ENCODE results near the gene BBS12.

The BBS12 gene

GRCh38 chr4:122747883-122748282 is 15.4 kb downstream of the BBS12 start:
- no peak for DNase-seq (ENCODE audit: low read depth)
- H3K4me3 ChIP-seq (ENCODE audit: low read length): no peak overlapping the region
- TF ChIP-seq CTCF (conservative IDR thresholded peaks at IDR 0.05; ENCODE audit: low read depth, low read length): no peak

GRCh38 chr4:122749704-122750454 is 17.4 kb downstream of the BBS12 start:
- TF ChIP-seq CTCF (conservative IDR thresholded peaks at IDR 0.05; ENCODE audit: low read depth, low read length): no peak
- H3K4me3 ChIP-seq (ENCODE audit: low read length): no peak overlapping the region
- no peak for DNase-seq (ENCODE audit: low read depth)

GRCh38 chr4:122755675-122756074 is 23.2 kb downstream of the BBS12 start:
- no peak for DNase-seq (ENCODE audit: low read depth)
- no peak for TF ChIP-seq CTCF (conservative IDR thresholded peaks at IDR 0.05; ENCODE audit: low read depth, low read length)
- no peak overlapping the region for H3K4me3 ChIP-seq (ENCODE audit: low read length)

GRCh38 chr4:122758033-122758432 is 25.5 kb downstream of the BBS12 start:
- peak; percentile 61 for TF ChIP-seq CTCF (conservative IDR thresholded peaks at IDR 0.05; ENCODE audit: low read depth, low read length)
- peak; percentile 51 for DNase-seq (ENCODE audit: low read depth)
- no peak overlapping the region for H3K4me3 ChIP-seq (ENCODE audit: low read length)

DNA sequence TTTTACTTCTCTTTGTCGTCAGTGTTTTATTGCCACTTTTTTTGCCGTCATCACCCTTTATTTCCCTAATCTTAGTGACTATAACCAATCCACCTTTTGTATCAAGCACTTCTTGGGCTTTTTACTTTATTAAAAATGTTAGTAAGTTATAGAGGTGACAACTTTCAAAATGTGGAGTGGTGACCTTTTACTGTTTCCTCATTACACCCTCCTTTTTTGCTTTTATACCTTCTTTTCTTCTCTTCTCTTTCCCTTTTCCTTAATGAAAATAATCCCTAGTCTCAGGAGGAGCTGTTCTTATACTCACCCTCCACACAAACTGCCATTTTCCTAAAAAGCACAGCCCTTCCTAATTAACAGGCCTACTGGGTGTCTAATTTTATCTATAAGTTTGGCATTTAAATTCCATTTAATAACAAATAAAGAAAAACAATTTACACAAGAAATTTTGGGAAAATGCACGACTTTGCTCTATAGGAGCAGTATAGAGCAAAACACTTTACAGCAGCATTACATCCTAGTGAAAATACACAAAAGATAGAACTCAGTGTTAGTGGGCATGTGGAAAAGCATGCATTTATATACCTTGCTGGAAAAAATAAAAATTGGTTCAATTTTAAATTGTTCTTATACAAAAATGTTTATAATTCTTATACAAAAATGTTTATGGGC is 27.3 kb downstream of the BBS12 start:
- H3K4me3 ChIP-seq (ENCODE audit: low read length): no peak overlapping the region
- TF ChIP-seq CTCF (conservative IDR thresholded peaks at IDR 0.05; ENCODE audit: low read depth, low read length): peak; percentile 56
- no peak for DNase-seq (ENCODE audit: low read depth)

DNA sequence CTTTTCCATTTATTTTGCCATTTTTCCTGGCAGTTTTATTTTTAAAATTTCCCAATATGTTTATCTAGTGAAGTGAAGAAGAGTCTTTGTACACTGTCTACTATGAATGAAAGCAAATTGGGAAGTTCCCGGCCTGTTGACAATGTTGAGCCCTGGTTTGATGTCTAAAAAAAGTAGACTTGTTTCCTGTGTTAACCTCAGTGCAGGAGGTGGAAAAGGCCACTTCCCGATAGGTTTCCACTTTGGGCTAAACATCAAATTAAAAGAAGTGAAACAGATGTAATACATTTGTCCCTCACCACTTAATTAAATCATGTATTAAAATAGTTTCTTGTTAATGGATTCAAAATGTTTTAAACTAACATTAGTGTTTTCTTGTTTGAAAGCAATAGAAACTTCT is 30.0 kb downstream of the BBS12 start:
- TF ChIP-seq CTCF (conservative IDR thresholded peaks at IDR 0.05; ENCODE audit: low read depth, low read length): no peak
- DNase-seq (ENCODE audit: low read depth): no peak
- H3K4me3 ChIP-seq (ENCODE audit: low read length): no peak overlapping the region

Measured in retinal pigment epithelial cell (primary cell).